Measurements from ENCODE around the gene C1QL2.

Gene C1QL2

GRCh38 chr2:119197529-119198239 lies 39.1 kb upstream of the C1QL2 start:
- no peak for DNase-seq (ENCODE audit: insufficient read length, low spot score)
- TF ChIP-seq POLR2AphosphoS5 (IDR thresholded peaks at IDR 0.05; ENCODE audit: low read depth, low read length), result no peak
- TF ChIP-seq POLR2A (IDR thresholded peaks at IDR 0.05; ENCODE audit: low read depth, low read length), result no peak
- TF ChIP-seq SPI1 (IDR thresholded peaks at IDR 0.05; ENCODE audit: low read depth, low read length), result no peak
- TF ChIP-seq POU2F2 (IDR thresholded peaks at IDR 0.05; ENCODE audit: low read depth, low read length), result no peak
- TF ChIP-seq PAX5 (IDR thresholded peaks at IDR 0.05; ENCODE audit: insufficient read depth, low read length, severe bottlenecking), result no peak
- no peak for TF ChIP-seq TAF1 (IDR thresholded peaks at IDR 0.05; ENCODE audit: low read depth, low read length)
- no peak for FAIRE-seq

GRCh38 chr2:119197126-119197405 lies 38.5 kb upstream of the C1QL2 start:
- DNase-seq (ENCODE audit: insufficient read length, low spot score) (no peak), FAIRE-seq (no peak)
- TF ChIP-seq PAX5 (IDR thresholded peaks at IDR 0.05; ENCODE audit: insufficient read depth, low read length, severe bottlenecking) (no peak), TAF1 (IDR thresholded peaks at IDR 0.05; ENCODE audit: low read depth, low read length) (no peak), POLR2AphosphoS5 (IDR thresholded peaks at IDR 0.05; ENCODE audit: low read depth, low read length) (no peak), POU2F2 (IDR thresholded peaks at IDR 0.05; ENCODE audit: low read depth, low read length) (no peak), POLR2A (IDR thresholded peaks at IDR 0.05; ENCODE audit: low read depth, low read length) (no peak), SPI1 (IDR thresholded peaks at IDR 0.05; ENCODE audit: low read depth, low read length) (no peak)

- DNase-seq (ENCODE audit: insufficient read length, low spot score), result no peak
- TF ChIP-seq SPI1 (IDR thresholded peaks at IDR 0.05; ENCODE audit: low read depth, low read length) (no peak), POLR2AphosphoS5 (IDR thresholded peaks at IDR 0.05; ENCODE audit: low read depth, low read length) (no peak)
Observed at GRCh38 chr2:119196301-119197125, 38.0 kb upstream of the C1QL2 start.

GRCh38 chr2:119195887-119196286 lies 37.3 kb upstream of the C1QL2 start:
- FAIRE-seq, result no peak

More at GRCh38 chr2:119196301-119197125, 38.0 kb upstream of the C1QL2 start:
- no peak for FAIRE-seq

GRCh38 chr2:119195001-119195400 lies 36.5 kb upstream of the C1QL2 start:
- DNase-seq (ENCODE audit: insufficient read length, low spot score) (no peak), FAIRE-seq (no peak)
- TF ChIP-seq POLR2A (IDR thresholded peaks at IDR 0.05; ENCODE audit: low read depth, low read length) (no peak), SPI1 (IDR thresholded peaks at IDR 0.05; ENCODE audit: low read depth, low read length) (no peak), PAX5 (IDR thresholded peaks at IDR 0.05; ENCODE audit: insufficient read depth, low read length, severe bottlenecking) (no peak), TAF1 (IDR thresholded peaks at IDR 0.05; ENCODE audit: low read depth, low read length) (no peak), POU2F2 (IDR thresholded peaks at IDR 0.05; ENCODE audit: low read depth, low read length) (no peak), POLR2AphosphoS5 (IDR thresholded peaks at IDR 0.05; ENCODE audit: low read depth, low read length) (no peak)

More at GRCh38 chr2:119195887-119196286, 37.3 kb upstream of the C1QL2 start:
- no peak for DNase-seq (ENCODE audit: insufficient read length, low spot score)
- no peak for TF ChIP-seq POU2F2 (IDR thresholded peaks at IDR 0.05; ENCODE audit: low read depth, low read length)

- DNase-seq (ENCODE audit: insufficient read length, low spot score), result no peak
- FAIRE-seq, result no peak
- TF ChIP-seq TAF1 (IDR thresholded peaks at IDR 0.05; ENCODE audit: low read depth, low read length), result no peak
- no peak for TF ChIP-seq POLR2A (IDR thresholded peaks at IDR 0.05; ENCODE audit: low read depth, low read length)
- no peak for TF ChIP-seq POLR2AphosphoS5 (IDR thresholded peaks at IDR 0.05; ENCODE audit: low read depth, low read length)
- TF ChIP-seq POU2F2 (IDR thresholded peaks at IDR 0.05; ENCODE audit: low read depth, low read length), result no peak
- no peak for TF ChIP-seq PAX5 (IDR thresholded peaks at IDR 0.05; ENCODE audit: insufficient read depth, low read length, severe bottlenecking)
- no peak for TF ChIP-seq SPI1 (IDR thresholded peaks at IDR 0.05; ENCODE audit: low read depth, low read length)
Observed at GRCh38 chr2:119192893-119193292, 34.3 kb upstream of the C1QL2 start.

GRCh38 chr2:119190321-119191111 lies 32.0 kb upstream of the C1QL2 start:
- DNase-seq (ENCODE audit: insufficient read length, low spot score) (no peak), FAIRE-seq (no peak)
- TF ChIP-seq TAF1 (IDR thresholded peaks at IDR 0.05; ENCODE audit: low read depth, low read length) (no peak), PAX5 (IDR thresholded peaks at IDR 0.05; ENCODE audit: insufficient read depth, low read length, severe bottlenecking) (no peak), POU2F2 (IDR thresholded peaks at IDR 0.05; ENCODE audit: low read depth, low read length) (no peak), SPI1 (IDR thresholded peaks at IDR 0.05; ENCODE audit: low read depth, low read length) (no peak)

GRCh38 chr2:119184512-119184911 lies 26.0 kb upstream of the C1QL2 start:
- TF ChIP-seq POLR2A (IDR thresholded peaks at IDR 0.05; ENCODE audit: low read depth, low read length), result no peak
- no peak for TF ChIP-seq PAX5 (IDR thresholded peaks at IDR 0.05; ENCODE audit: insufficient read depth, low read length, severe bottlenecking)
- TF ChIP-seq POU2F2 (IDR thresholded peaks at IDR 0.05; ENCODE audit: low read depth, low read length), result no peak
- TF ChIP-seq SPI1 (IDR thresholded peaks at IDR 0.05; ENCODE audit: low read depth, low read length), result no peak
- no peak for TF ChIP-seq TAF1 (IDR thresholded peaks at IDR 0.05; ENCODE audit: low read depth, low read length)
- TF ChIP-seq POLR2AphosphoS5 (IDR thresholded peaks at IDR 0.05; ENCODE audit: low read depth, low read length), result no peak
- no peak for FAIRE-seq
- DNase-seq (ENCODE audit: insufficient read length, low spot score), result no peak

GRCh38 chr2:119181791-119182445 lies 23.4 kb upstream of the C1QL2 start:
- TF ChIP-seq SPI1 (IDR thresholded peaks at IDR 0.05; ENCODE audit: low read depth, low read length), result no peak
- no peak for TF ChIP-seq PAX5 (IDR thresholded peaks at IDR 0.05; ENCODE audit: insufficient read depth, low read length, severe bottlenecking)
- TF ChIP-seq POLR2A (IDR thresholded peaks at IDR 0.05; ENCODE audit: low read depth, low read length), result no peak
- no peak for TF ChIP-seq POLR2AphosphoS5 (IDR thresholded peaks at IDR 0.05; ENCODE audit: low read depth, low read length)
- no peak for TF ChIP-seq POU2F2 (IDR thresholded peaks at IDR 0.05; ENCODE audit: low read depth, low read length)
- TF ChIP-seq TAF1 (IDR thresholded peaks at IDR 0.05; ENCODE audit: low read depth, low read length), result no peak
- DNase-seq (ENCODE audit: insufficient read length, low spot score) (no peak), FAIRE-seq (no peak)

All from GM12891 (cell line).